AG04449 (cell line): ENCODE data around the gene CRADD.

Experiments
- CTCF ChIA-PET: fragments of 350-600 bp; formaldehyde crosslinking; extraction: SDS; loops from one replicate; lab custom pipeline; 2021; ENCODE audit warnings: antibody characterized with exemption; lab: Yijun Ruan, JAX
- POLR2A ChIA-PET: fragments of 400-600, 350-600 bp; formaldehyde crosslinking; extraction: SDS; loops from one replicate; lab custom pipeline; 2020; ENCODE audit warnings: antibody characterized with exemption, inconsistent platforms; lab: Yijun Ruan, JAX
- DNase-seq: peaks from one replicate; pipeline ENCODE4 v3.0.0-alpha.2; 2010; ENCODE audit warnings: low read depth, low spot score
- H3K4me3 ChIP-seq: 2 replicates; pipeline ENCODE4 v1.5.1; 2011; ENCODE audit warnings: low read depth, mild to moderate bottlenecking, control low read depth, low read length
- TF ChIP-seq, protein P1 (sequence below): IDR thresholded peaks from one replicate; pipeline ENCODE4 v1.5.1; 2011; ENCODE audit warnings: mild to moderate bottlenecking, moderate library complexity, low read length, control low read depth, inconsistent platforms; ENCODE audit not compliant: insufficient read depth; ENCODE audit errors: missing control alignments

CRADD gene

GRCh38 chr12:93758801-93759373 lies 81.7 kb downstream of the CRADD start:
- ChIA-PET POLR2A (no interaction called here), CTCF (interaction anchor here (1.2 to 5.7 kb wide), 4 partner anchors 9 to 343 kb away, joined by 3 to 80 read pairs (median 6); no protein-coding TSS in a partner anchor)

DNA sequence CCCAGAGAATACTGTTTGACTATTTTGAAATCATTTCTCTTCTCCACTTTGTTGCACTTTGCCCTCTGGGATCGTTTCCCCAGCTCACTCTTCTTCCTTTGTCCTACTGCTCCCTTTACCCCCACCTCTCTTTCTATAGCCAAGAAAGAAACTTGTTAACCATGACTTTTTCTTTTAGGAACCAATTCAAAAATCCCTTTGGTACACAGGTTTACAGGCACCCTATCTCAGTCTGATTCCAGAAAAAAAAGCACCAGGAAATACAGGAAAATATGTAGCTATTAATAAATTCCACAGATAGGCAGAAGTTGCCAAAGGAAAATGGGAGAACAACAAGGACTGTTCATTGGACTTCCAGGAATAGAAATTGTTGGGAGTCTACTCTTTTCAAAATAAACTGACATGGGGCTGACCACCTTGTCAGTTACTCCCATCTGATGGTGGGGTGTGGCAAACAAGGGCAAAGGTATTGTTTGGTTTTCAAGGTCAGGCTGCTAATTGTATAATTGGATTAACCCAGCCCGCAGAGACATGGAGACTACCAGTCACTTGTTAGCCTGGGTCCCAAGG lies 82.4 kb downstream of the CRADD start:
- ChIA-PET POLR2A (no interaction called here), CTCF (interaction anchor here (1.3 to 5.7 kb wide), 4 partner anchors 15 to 342 kb away, joined by 3 to 80 read pairs (median 5); no protein-coding TSS in a partner anchor)
- no peak for DNase-seq
- no peak overlapping the region for H3K4me3 ChIP-seq
- TF ChIP-seq, protein P1, sequence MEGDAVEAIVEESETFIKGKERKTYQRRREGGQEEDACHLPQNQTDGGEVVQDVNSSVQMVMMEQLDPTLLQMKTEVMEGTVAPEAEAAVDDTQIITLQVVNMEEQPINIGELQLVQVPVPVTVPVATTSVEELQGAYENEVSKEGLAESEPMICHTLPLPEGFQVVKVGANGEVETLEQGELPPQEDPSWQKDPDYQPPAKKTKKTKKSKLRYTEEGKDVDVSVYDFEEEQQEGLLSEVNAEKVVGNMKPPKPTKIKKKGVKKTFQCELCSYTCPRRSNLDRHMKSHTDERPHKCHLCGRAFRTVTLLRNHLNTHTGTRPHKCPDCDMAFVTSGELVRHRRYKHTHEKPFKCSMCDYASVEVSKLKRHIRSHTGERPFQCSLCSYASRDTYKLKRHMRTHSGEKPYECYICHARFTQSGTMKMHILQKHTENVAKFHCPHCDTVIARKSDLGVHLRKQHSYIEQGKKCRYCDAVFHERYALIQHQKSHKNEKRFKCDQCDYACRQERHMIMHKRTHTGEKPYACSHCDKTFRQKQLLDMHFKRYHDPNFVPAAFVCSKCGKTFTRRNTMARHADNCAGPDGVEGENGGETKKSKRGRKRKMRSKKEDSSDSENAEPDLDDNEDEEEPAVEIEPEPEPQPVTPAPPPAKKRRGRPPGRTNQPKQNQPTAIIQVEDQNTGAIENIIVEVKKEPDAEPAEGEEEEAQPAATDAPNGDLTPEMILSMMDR, result no peak

More at GRCh38 chr12:93758801-93759373, 81.7 kb downstream of the CRADD start:
- TF ChIP-seq, protein P1, result no peak
- no peak overlapping the region for H3K4me3 ChIP-seq
- no peak for DNase-seq

DNA sequence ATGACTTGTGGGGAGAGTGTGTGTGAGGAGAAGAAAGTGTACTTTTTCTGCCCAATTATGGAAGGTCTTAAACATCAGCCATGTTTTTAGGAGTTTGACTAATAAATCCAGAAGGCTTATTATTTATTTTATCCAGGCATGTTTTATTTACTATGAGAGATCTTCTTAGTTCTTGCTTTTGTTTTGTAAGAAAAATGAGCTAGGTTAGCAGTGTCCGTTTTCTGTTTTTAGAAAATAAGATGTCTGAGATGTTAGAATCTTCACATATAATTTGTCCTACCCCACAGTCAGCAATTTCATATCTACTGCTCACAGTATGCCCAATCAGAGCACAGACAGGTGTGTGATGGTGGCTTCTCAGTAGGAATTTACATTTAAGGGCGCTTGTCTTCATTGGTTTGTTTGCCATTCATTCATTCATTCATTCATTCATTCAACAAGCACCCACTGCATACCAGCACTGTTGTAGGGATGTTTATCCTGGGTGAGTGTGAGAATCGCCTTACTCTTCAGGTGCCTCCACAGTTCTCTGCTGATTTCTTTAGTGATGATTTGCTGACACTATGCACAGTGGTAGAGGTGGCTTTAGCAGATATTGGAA lies 83.2 kb downstream of the CRADD start:
- H3K4me3 ChIP-seq, result no peak overlapping the region
- ChIA-PET POLR2A (interaction anchor here (0.5 kb wide), 1 partner anchor 82 kb away, joined by 3 read pairs; no protein-coding TSS in a partner anchor), CTCF (interaction anchor here (1.3 to 5.7 kb wide), 4 partner anchors 14 to 341 kb away, joined by 3 to 80 read pairs (median 5); no protein-coding TSS in a partner anchor)
- TF ChIP-seq, protein P1, result no peak
- DNase-seq, result no peak

DNA sequence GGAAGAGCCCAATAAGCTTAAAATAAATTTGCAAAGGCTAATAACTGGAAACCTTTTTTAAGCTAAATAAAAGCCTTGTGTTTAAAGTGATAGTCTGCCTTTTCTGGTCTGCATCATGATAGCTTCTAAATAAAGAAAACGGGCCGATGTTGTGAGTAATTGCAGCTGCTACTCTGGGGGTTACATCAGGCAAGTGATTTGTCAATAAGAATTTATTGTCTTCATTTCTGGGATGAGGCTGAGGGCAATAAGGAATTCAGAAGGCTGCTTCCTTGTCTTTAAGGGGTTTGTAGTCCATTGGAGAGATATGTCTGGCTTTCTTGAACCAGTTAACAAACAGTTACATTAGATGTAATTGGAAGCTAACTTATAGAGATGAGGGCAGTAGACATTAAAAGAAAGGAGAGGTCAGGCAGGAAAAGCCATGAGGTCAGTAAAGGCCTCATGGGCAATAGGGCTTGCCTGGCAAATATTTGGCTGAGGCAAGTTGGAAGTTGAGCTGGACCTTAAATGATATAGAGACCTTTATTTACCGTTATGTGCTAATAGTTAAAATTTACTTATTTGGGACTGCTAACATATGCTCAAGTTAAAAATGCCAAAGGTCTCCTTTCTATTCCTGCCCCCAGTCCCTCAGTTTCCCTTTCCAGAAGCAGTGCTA lies 85.0 kb downstream of the CRADD start:
- no peak overlapping the region for H3K4me3 ChIP-seq
- no peak for DNase-seq
- POLR2A ChIA-PET, result no interaction called here
- CTCF ChIA-PET, result interaction anchor here (0.7 to 5.7 kb wide), 9 partner anchors 11 to 343 kb away, joined by 3 to 80 read pairs (median 4); partner anchors contain the start of gene SOCS2
- TF ChIP-seq, protein P1, result no peak

- no peak overlapping the region for H3K4me3 ChIP-seq
- TF ChIP-seq, protein P1, result no peak
- ChIA-PET POLR2A (no interaction called here), CTCF (interaction anchor here (0.6 to 5.7 kb wide), 7 partner anchors 10 to 909 kb away, joined by 3 to 80 read pairs (median 6); no protein-coding TSS in a partner anchor)
- no peak for DNase-seq
These were observed 85.9 kb downstream of the CRADD start for GRCh38 chr12:93762912-93763553.
